AG10803 (cell line): Measurements from ENCODE around the gene ITFG1.
A peak's percentile ranks its signal among the peaks of the same experiment; 100 is the strongest.
"Not testable (repeated sequence)": the region's sequence is repeated elsewhere in the genome, so short reads cannot be mapped to it uniquely, and the experiment has no call there.

Experiments
- DNase-seq: peaks from one replicate; pipeline ENCODE4 v3.0.0; 2010; ENCODE audit warnings: low read depth
- H3K4me3 ChIP-seq: 2 replicates; pipeline ENCODE4 v1.5.1; 2011; ENCODE audit warnings: mild to moderate bottlenecking, low read length, control low read depth
- TF ChIP-seq, protein P1 (sequence below): conservative IDR thresholded peaks from 2 replicates; pipeline ENCODE4 v1.5.1; 2011; ENCODE audit warnings: mild to moderate bottlenecking, low read length, control low read depth, inconsistent platforms

Gene ITFG1

GRCh38 chr16:47204736-47205504, 255.9 kb downstream of the ITFG1 start:
- DNase-seq: no peak
- H3K4me3 ChIP-seq: no peak overlapping the region
- TF ChIP-seq, protein P1, sequence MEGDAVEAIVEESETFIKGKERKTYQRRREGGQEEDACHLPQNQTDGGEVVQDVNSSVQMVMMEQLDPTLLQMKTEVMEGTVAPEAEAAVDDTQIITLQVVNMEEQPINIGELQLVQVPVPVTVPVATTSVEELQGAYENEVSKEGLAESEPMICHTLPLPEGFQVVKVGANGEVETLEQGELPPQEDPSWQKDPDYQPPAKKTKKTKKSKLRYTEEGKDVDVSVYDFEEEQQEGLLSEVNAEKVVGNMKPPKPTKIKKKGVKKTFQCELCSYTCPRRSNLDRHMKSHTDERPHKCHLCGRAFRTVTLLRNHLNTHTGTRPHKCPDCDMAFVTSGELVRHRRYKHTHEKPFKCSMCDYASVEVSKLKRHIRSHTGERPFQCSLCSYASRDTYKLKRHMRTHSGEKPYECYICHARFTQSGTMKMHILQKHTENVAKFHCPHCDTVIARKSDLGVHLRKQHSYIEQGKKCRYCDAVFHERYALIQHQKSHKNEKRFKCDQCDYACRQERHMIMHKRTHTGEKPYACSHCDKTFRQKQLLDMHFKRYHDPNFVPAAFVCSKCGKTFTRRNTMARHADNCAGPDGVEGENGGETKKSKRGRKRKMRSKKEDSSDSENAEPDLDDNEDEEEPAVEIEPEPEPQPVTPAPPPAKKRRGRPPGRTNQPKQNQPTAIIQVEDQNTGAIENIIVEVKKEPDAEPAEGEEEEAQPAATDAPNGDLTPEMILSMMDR: no peak

GRCh38 chr16:47203433-47203832, 257.4 kb downstream of the ITFG1 start:
- H3K4me3 ChIP-seq, DNase-seq: not testable (repeated sequence)

DNA sequence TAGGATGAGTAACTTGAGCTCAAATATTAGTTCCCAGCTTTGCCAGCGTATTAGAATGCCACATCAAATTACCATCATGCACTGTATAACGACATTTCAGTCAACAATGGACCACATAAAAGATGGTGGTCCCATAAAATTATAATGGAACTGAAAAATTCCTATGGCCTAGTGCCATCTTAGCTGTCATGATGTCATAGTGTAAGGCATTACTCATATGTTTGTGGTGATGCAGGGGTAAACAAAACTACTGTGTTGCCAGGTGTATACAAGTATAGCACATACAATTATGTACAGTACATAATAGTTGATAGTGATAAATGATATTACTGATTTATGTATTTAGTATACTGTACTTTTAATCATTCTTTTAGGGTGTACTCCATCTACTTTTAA, 262.7 kb downstream of the ITFG1 start:
- DNase-seq: no peak
- TF ChIP-seq, protein P1: no peak
- no peak overlapping the region for H3K4me3 ChIP-seq

DNA sequence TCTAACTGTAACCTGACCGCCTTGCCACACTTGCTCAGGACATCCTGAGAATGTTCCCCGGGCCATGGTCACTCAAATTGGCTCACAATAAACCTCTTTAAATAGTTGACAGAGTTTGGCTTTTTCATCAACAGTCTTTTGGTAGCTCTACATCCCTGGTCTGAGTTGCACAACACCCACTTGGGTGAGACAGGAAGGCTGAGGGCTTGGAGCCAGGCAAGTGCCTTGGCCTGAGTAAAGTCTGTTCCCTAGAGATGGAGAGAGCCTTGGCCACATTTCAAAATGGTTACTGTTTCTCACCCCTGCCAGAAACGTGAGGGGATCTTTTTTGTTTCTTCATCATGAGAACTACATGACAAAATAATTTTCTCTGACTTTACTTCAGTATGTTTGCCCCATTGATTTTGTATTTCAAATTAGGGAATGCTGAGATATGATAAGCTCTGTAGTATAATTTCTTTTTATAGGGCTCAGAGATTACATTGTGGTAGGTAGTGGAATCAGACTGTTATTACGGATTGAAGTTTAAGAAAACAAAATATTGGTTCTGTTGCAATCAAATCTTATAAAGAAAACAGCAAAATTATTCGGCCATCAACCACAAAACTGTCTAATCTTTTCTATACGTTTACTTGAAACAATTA, 263.2 kb downstream of the ITFG1 start:
- DNase-seq: peak; percentile 69
- H3K4me3 ChIP-seq: no peak overlapping the region
- TF ChIP-seq, protein P1: no peak

GRCh38 chr16:47196457-47196856, 264.4 kb downstream of the ITFG1 start:
- no peak overlapping the region for H3K4me3 ChIP-seq
- TF ChIP-seq, protein P1: no peak
- DNase-seq: no peak

GRCh38 chr16:47182318-47182717, 278.5 kb downstream of the ITFG1 start:
- TF ChIP-seq, protein P1: no peak
- DNase-seq: no peak
- H3K4me3 ChIP-seq: no peak overlapping the region

GRCh38 chr16:47181066-47181465, 279.8 kb downstream of the ITFG1 start:
- DNase-seq, H3K4me3 ChIP-seq: not testable (repeated sequence)

- DNase-seq: no peak
- TF ChIP-seq, protein P1: no peak
- H3K4me3 ChIP-seq: no peak overlapping the region
Measured at GRCh38 chr16:47180073-47180472, 280.8 kb downstream of the ITFG1 start.
